Activated T-helper 2 cell treated with anti-CD3 and anti-CD28 coated beads, Interferon-gamma antibody, Interleukin-2, Interleukin-4, amounts not matched to agents 10 μg/mL and 5 μg/mL and 100 μg/mL, durations not matched to agents 14 hours and 24 hours and 36 hours (primary cell): ENCODE measurements around the gene TCF4. TPM values are rescaled to one million over a fixed set of nuclear protein-coding genes. Genes with fewer than 3 reads are reported as not detected.

ENCODE experiments used
- DNase-seq: peaks from one replicate; pipeline ENCODE4 v3.0.0; 2021; ENCODE audit warnings: low spot score
- H3K27ac Mint-ChIP-seq: one replicate; pipeline ENCODE4 v1.8.0; 2021; ENCODE audit warnings: mixed read lengths
- H3K27me3 Mint-ChIP-seq: one replicate; pipeline ENCODE4 v1.8.0; 2021; ENCODE audit warnings: low read depth, mixed read lengths
- H3K36me3 Mint-ChIP-seq: one replicate; pipeline ENCODE4 v1.8.0; 2021; ENCODE audit warnings: low read depth, mixed read lengths
- H3K4me1 Mint-ChIP-seq: one replicate; pipeline ENCODE4 v1.8.0; 2021; ENCODE audit warnings: low read depth, mixed read lengths
- H3K4me3 Mint-ChIP-seq: one replicate; pipeline ENCODE4 v1.8.0; 2021; ENCODE audit warnings: low read depth, mild to moderate bottlenecking, moderate library complexity, mixed read lengths
- H3K9me3 Mint-ChIP-seq: one replicate; pipeline ENCODE4 v1.8.0; 2021; ENCODE audit warnings: mixed read lengths
- intact Hi-C: fragments of 100-400 bp; cut with micrococcal nuclease; formaldehyde crosslinking; loops from one replicate; pipeline ENCODE4 v1.15.1; 2023
- total RNA-seq: library from RNA; stranded (reverse); gene quantifications from 2 replicates; pipeline ENCODE4 v1.2.3, GENCODE V29; 2022

Gene TCF4
- total RNA-seq, 1 donor from 2014 or later, result 5.5 TPM

DNA sequence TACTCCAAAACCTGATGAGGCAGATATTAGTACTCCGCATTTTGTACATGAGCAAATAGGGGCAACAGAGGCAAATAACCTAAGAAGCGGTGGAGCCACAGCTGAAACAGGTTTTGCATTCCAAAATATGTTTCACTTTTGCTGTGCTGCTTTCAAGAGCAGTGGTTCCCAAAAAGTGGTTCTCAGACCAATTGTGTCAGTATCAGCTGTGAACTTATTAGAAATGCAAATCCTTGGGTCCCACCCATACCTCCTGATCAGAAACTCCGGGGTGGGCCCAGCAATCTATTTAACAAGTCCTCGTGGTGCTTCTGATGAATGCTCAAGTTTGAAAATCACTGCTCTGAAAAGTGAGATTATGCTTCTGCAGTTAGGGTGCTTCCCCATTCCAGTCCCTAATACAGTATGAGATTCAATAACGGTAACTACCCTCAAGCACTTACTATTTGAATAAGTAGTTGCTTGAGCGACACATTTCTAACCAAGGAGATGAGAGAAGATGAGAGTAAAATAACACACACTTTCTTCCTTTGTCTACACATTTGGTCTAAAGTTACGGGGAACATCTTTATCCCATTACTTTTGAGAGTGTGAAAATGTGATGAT, 17.8 kb upstream of the TCF4 start:
- intact Hi-C loops, result no loop called here
- no peak overlapping the region for H3K4me3 Mint-ChIP-seq
- peaks cover 2% of the 10 kb centered on the region for H3K27me3 Mint-ChIP-seq
- no peaks in the 10 kb centered on the region for H3K36me3 Mint-ChIP-seq
- H3K27ac Mint-ChIP-seq, result no peak overlapping the region
- no peaks in the 10 kb centered on the region for H3K9me3 Mint-ChIP-seq
- DNase-seq, result no peak
- no peaks in the 10 kb centered on the region for H3K4me1 Mint-ChIP-seq

DNA sequence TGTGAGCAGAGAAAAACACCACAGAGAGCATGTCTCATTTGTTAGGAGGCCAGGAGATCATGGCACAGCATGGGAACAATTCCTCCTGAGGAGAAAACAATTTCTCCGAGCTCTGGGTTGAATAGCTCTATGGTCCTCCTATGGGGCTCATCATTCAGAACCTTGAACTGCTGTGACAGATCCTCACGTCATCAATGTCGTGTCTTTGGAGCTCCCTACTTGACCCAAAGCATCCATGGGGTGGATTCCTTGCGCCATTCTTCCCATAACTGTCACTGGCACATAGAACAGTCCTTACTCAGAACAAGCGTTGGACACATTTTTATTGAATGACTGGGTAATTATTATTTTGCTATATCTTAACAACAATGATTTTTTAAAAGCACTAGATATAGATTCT, 15.8 kb upstream of the TCF4 start:
- no peaks in the 10 kb centered on the region for H3K4me1 Mint-ChIP-seq
- H3K9me3 Mint-ChIP-seq, result no peaks in the 10 kb centered on the region
- intact Hi-C loops, result no loop called here
- H3K27ac Mint-ChIP-seq, result no peak overlapping the region
- peaks cover 2% of the 10 kb centered on the region for H3K27me3 Mint-ChIP-seq
- no peaks in the 10 kb centered on the region for H3K36me3 Mint-ChIP-seq
- DNase-seq, result no peak
- no peak overlapping the region for H3K4me3 Mint-ChIP-seq

DNA sequence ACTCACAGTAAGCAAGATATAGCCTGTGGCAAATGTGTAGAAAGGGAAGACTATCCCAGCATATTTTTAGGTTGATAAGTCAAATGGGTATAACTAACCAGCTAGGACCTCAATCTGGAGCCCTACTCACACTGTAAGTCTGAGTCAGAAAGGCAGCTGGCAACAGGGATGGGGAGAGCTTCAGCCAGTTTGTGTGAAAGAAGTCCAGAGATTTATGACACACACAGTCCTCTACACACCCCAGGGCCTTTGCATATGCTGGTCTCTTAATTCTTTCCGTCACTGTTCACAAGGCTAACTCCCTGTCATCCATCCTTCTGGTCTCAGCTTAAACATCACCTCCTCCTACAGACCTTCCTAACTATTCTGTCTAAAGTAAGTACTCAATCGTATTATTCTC, 5.9 kb upstream of the TCF4 start:
- Mint-ChIP-seq H3K36me3 (no peaks in the 10 kb centered on the region), H3K4me1 (peaks cover 8% of the 10 kb centered on the region), H3K27me3 (no peaks in the 10 kb centered on the region), H3K4me3 (no peak overlapping the region), H3K9me3 (no peaks in the 10 kb centered on the region), H3K27ac (no peak overlapping the region)
- intact Hi-C loops, result no loop called here
- no peak for DNase-seq

DNA sequence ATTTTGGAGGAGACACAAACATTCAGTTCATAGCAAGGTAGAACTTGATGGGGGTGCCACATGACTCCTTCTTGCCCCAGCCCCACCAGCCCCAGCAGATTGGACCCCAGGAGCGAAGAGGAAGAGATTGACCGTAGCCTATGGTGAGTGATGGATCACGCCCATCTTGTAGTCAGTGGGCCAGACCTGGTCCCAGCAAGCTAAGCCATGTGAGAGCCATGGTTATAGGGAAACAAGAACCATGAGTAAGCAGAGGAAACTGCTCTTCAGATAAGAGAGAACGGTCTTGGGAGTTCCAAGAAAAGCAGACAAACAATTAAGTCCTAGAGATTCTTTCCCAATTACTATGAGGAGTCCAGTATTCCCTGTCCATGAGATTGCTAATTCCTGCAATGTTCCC, 4.6 kb upstream of the TCF4 start:
- peaks cover 3% of the 10 kb centered on the region for H3K27me3 Mint-ChIP-seq
- H3K4me1 Mint-ChIP-seq, result peaks cover 11% of the 10 kb centered on the region
- H3K36me3 Mint-ChIP-seq, result no peaks in the 10 kb centered on the region

DNA sequence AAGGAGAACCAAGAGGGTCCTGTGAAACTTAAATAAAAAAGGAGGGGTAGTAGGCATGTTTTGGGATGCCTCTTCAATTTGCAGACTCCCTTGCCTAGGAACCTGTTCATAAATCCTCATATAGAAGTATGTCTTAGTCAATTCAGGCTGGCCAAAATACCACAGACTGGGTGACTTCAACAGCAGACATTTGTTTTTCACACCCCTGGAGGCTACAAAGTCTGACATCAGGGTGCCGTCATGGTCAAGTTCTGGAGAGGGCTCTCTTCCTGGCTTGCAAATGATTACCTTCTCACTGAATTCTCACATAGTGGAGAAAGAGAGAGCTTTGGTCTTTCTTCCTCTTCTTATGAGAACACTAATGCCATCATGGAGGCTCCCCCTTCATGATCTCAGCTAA, 4.1 kb upstream of the TCF4 start:
- Mint-ChIP-seq H3K4me1 (peaks cover 12% of the 10 kb centered on the region), H3K36me3 (no peaks in the 10 kb centered on the region), H3K27me3 (peaks cover 3% of the 10 kb centered on the region)

More for the DNA sequence above, 4.6 kb upstream of the TCF4 start:
- Mint-ChIP-seq H3K4me3 (no peak overlapping the region), H3K27ac (no peak overlapping the region), H3K9me3 (no peaks in the 10 kb centered on the region)
- no peak for DNase-seq
- intact Hi-C loops, result no loop called here

DNA sequence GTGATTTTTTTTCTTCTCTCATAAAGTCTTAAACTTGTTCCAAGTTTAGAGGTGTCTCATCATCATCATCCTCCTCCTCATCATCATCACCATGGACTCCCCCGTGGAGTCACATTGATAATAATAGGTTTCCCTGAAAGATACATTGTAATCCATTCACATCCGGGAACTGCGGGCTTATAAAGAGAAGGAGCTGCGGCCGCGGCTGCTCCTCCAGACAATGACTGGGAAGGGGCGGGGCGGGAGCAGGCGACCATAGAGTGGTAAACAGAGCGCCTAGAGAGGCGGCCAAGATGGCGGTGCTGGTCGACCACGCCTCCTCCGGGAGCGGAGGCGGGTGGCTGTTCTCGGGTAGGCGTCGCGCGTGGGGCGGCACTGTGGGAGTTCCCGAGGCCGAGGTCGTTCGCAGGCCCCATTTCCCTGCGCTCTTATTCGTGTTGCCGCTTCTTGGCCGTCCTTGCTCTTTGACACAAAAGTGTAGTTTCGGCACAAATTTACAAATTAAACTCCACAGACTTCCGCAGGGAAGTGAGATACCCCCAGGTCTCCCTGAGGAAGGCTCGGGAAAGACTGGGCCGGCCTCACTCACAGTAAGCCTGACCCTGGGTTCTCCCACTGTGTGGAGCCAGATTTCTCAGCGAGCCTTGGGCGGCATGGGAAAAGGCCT, 1.8 kb upstream of the TCF4 start:
- peaks cover 21% of the 10 kb centered on the region for H3K4me1 Mint-ChIP-seq
- DNase-seq, result peak; percentile 84
- intact Hi-C loops, result loop anchor here (2.0 to 10.0 kb wide), 7 partner anchors 101 to 1045 kb away; partner anchors contain the start of gene TXNL1
- peak overlapping the region; percentile 68 for H3K27ac Mint-ChIP-seq
- H3K27me3 Mint-ChIP-seq, result peaks cover 24% of the 10 kb centered on the region
- H3K36me3 Mint-ChIP-seq, result no peaks in the 10 kb centered on the region
- H3K9me3 Mint-ChIP-seq, result no peaks in the 10 kb centered on the region
- peak overlapping the region; percentile 92 for H3K4me3 Mint-ChIP-seq

More for the DNA sequence above, 4.1 kb upstream of the TCF4 start:
- Mint-ChIP-seq H3K4me3 (no peak overlapping the region), H3K9me3 (no peaks in the 10 kb centered on the region), H3K27ac (no peak overlapping the region)
- intact Hi-C loops, result no loop called here
- DNase-seq, result no peak

DNA sequence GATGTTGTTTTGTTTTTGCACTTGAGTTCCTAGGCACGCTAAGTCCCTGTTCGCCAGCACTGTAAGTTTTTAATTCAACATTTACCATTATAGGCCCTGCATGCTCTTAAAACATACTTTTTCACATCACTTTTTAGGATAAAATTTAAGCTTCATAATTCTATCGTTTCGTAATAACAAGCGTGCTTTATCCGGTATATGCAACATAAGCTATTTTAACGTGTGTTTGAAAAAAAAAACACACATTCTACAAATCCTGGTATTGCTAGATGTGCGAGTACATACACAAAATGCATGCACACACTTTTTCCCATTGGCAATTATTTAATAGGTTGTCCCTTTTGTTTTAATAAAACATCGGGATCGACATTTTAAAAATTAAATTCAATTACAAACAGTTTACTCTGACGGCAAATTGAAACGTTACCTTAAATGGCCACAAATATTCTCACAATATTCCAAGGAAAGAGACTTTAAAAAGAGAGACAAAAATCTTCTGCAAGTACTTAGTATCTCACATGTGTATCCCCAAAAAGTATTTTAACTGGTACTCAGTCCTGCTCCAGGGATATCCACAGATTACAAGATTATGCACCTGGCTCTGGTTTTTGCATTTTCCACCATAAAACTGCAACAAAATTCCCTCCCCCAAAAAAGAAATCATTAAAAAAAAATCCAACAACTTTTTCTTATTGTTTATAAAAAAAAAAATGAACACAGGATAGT, 1.0 kb upstream of the TCF4 start:
- intact Hi-C loops, result loop anchor here (2.0 to 10.0 kb wide), 7 partner anchors 100 to 1046 kb away; partner anchors contain the start of gene TXNL1
- DNase-seq, result no peak
- peak overlapping the region; percentile 91 for H3K27ac Mint-ChIP-seq
- no peaks in the 10 kb centered on the region for H3K9me3 Mint-ChIP-seq
- no peaks in the 10 kb centered on the region for H3K36me3 Mint-ChIP-seq
- H3K4me1 Mint-ChIP-seq, result peaks cover 21% of the 10 kb centered on the region
- H3K27me3 Mint-ChIP-seq, result peaks cover 26% of the 10 kb centered on the region
- peak overlapping the region; percentile 92 for H3K4me3 Mint-ChIP-seq

DNA sequence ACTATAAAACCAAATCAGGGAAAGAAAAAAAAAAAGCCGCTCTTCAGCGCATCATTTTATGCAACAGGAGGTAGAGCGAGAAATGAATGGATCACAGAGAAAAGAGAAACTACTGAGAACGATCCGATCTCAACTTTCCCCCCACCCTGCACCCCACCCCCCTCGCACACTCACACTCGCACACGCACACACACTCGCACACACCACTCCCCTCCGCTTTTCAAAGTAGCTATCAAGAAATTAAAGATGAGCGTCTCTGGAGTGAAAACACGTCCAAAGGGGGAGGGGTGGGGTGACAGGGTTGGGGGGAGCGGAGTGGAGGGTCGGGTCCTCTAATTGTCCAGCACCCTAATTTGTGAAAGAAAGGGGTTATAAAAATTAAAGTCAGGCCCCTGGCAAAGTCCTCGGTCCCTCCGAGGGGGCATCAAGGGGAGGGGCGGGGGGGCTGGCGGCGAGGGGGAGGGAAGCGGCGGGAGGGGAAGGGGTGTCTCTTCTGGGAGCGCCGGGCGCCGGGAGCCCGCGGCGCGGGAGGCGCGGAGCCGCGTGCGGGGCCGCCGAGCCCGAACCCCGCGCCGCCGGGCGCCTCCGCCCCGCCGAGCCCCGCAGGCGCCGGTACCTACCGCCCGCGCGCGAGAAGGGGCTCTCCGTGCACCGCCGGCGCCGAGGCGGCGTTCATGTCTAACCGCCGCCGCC, 428 bp downstream of the TCF4 start:
- H3K4me1 Mint-ChIP-seq, result peaks cover 21% of the 10 kb centered on the region
- intact Hi-C loops, result loop anchor here (2.0 to 10.0 kb wide), 7 partner anchors 99 to 1047 kb away; partner anchors contain the start of gene TXNL1
- no peaks in the 10 kb centered on the region for H3K9me3 Mint-ChIP-seq
- peak overlapping the region; percentile 85 for H3K4me3 Mint-ChIP-seq
- H3K36me3 Mint-ChIP-seq, result no peaks in the 10 kb centered on the region
- no peak for DNase-seq
- H3K27ac Mint-ChIP-seq, result peak overlapping the region; percentile 79
- H3K27me3 Mint-ChIP-seq, result peaks cover 32% of the 10 kb centered on the region

DNA sequence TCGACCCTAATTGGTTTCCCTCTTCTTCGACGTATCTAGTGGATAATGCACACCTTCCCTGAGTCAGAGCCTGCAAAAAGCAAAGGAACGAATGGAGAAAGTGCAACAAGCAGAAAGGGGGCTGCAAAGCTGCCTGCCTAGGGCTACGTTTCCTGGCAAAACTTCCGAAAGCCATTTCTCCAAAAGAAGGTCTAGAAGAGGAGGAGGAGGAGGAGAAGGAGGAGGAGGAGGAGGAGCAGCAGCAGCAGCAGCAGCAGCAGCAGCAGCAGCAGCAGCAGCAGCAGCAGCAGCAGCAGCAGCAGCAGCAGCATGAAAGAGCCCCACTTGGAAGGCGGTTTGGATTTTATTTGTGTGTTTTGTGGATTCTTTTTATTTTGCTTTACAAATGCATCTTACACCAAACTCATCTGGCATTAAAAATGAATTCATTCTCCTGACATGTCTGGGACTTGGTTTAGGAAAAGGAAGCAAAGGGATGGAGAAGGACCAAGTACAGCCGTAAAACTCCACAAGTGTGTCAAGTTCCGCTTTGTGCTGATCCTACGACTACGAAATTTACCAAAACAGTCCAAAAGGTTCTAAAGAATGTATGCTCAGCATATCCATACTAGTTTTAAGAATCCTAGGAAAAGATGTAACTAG, 2.0 kb downstream of the TCF4 start:
- DNase-seq, result no peak
- H3K9me3 Mint-ChIP-seq, result no peaks in the 10 kb centered on the region
- H3K36me3 Mint-ChIP-seq, result no peaks in the 10 kb centered on the region
- H3K27me3 Mint-ChIP-seq, result peaks cover 32% of the 10 kb centered on the region
- H3K4me3 Mint-ChIP-seq, result peak overlapping the region; percentile 66
- intact Hi-C loops, result loop anchor here (5.0 to 10.0 kb wide), 5 partner anchors 169 to 1049 kb away; partner anchors contain the start of gene TXNL1
- no peak overlapping the region for H3K27ac Mint-ChIP-seq
- H3K4me1 Mint-ChIP-seq, result peaks cover 21% of the 10 kb centered on the region

DNA sequence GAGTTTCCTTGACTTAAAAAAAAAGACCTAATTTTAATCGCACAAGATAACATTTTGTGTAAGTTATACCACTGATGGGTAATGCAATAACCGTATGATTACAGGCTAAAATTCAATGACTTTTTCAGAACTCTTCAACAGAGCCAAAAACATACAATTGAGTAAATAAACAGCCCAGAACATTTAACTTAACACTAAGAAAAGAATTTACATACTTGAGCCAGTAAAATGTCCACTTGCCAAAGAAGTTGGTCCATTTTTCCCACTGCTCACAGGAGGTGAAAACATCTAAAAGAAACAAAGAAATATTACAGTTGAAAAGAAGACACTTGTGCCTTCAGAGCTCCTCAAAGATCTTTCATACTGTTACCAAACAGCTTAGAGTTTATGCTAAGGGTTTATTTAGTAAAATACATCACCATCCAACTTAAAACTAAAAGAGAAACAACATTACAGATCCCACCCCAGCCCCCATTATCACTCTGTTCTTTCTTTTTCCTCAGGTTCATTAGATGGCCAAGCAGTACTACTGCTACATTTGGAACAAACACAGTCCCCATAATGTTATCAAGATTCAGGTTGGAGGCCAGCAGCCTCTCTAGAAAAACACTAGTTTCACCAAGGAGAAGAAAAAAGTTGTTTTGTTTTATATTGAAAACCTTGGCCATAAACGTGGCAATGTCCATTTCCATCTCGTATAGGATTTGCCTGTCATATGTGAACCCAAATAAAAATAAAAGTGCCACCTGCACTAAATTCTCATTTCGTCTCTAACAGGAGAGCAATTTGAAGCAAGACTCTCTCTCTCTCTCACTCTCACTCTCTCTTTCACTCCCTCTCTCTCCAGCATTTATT, 2.7 kb downstream of the TCF4 start:
- intact Hi-C loops, result loop anchor here (5.0 to 10.0 kb wide), 5 partner anchors 168 to 1050 kb away; partner anchors contain the start of gene TXNL1
- no peak for DNase-seq
- no peaks in the 10 kb centered on the region for H3K9me3 Mint-ChIP-seq
- no peaks in the 10 kb centered on the region for H3K36me3 Mint-ChIP-seq
- no peak overlapping the region for H3K4me3 Mint-ChIP-seq
- H3K27me3 Mint-ChIP-seq, result peaks cover 34% of the 10 kb centered on the region
- H3K27ac Mint-ChIP-seq, result no peak overlapping the region
- H3K4me1 Mint-ChIP-seq, result peaks cover 21% of the 10 kb centered on the region

DNA sequence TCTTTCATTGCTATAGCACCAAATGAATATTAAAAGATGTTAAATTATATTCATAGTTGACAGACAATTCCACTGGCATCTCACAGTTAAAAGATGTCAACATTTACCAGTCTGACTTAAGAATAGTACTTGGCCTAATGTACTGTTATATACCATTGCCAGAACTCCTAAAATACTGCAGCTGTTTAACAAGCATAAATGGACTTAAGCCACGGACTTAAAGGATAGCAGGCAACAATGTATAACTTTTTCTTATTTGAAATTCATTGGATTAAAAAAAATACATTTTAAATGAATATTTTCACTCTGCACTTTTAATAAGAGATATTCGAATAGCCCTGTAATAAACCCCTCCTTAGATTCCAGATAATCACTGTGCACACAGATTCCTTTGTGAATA, 3.8 kb downstream of the TCF4 start:
- H3K4me3 Mint-ChIP-seq, result no peak overlapping the region
- peaks cover 34% of the 10 kb centered on the region for H3K27me3 Mint-ChIP-seq
- no peaks in the 10 kb centered on the region for H3K9me3 Mint-ChIP-seq
- no peaks in the 10 kb centered on the region for H3K36me3 Mint-ChIP-seq
- intact Hi-C loops, result loop anchor here (10.0 kb wide), 2 partner anchors 239 to 1051 kb away; partner anchors contain the start of gene TXNL1
- H3K27ac Mint-ChIP-seq, result no peak overlapping the region
- peaks cover 15% of the 10 kb centered on the region for H3K4me1 Mint-ChIP-seq
- DNase-seq, result no peak
